GM21717 (cell line): Measurements from ENCODE around the gene IZUMO1.
"Not testable (repeated sequence)": the region's sequence is repeated elsewhere in the genome, so short reads cannot be mapped to it uniquely, and the experiment has no call there.

ENCODE experiments used
- ATAC-seq: cut with Tn5 transposase; IDR thresholded peaks from one replicate; pipeline ENCODE4 v1.9.1; 2021; ENCODE audit warnings: mild to moderate bottlenecking, moderate library complexity; ENCODE audit not compliant: unreplicated experiment

IZUMO1 gene

GRCh38 chr19:48714759-48715675 is 31.7 kb downstream of the IZUMO1 start:
- ATAC-seq: no peak

GRCh38 chr19:48713864-48714755 is 32.6 kb downstream of the IZUMO1 start:
- ATAC-seq: peak; percentile 77

- ATAC-seq: no peak
Observed at GRCh38 chr19:48713041-48713863, 33.5 kb downstream of the IZUMO1 start.

GRCh38 chr19:48711106-48711662 is 35.5 kb downstream of the IZUMO1 start:
- ATAC-seq: no peak

- no peak for ATAC-seq
Observed at GRCh38 chr19:48708471-48708870, 38.2 kb downstream of the IZUMO1 start.

- no peak for ATAC-seq
Observed at GRCh38 chr19:48705431-48705830, 41.3 kb downstream of the IZUMO1 start.

GRCh38 chr19:48703316-48703715 is 43.4 kb downstream of the IZUMO1 start:
- no peak for ATAC-seq

GRCh38 chr19:48702701-48703100 is 44.0 kb downstream of the IZUMO1 start:
- ATAC-seq: no peak

GRCh38 chr19:48698046-48698445 is 48.7 kb downstream of the IZUMO1 start:
- no peak for ATAC-seq

- ATAC-seq: no peak
Observed at GRCh38 chr19:48696353-48697010, 50.2 kb downstream of the IZUMO1 start.

- ATAC-seq: no peak
Observed at GRCh38 chr19:48695743-48696352, 50.9 kb downstream of the IZUMO1 start, which contains the start of gene FUT2. TSS of gene FUT2 (plus strand) at chr19:48695971. CDS start at chr19:48702957, 6,986 bp downstream.

GRCh38 chr19:48693629-48694028 is 53.1 kb downstream of the IZUMO1 start:
- ATAC-seq: not testable (repeated sequence)
